A549 (cell line): ENCODE data around the gene FGF2.

ENCODE experiments used
- CTCF ChIP-seq: fragments of >200 bp; sonication (Bioruptor Twin); formaldehyde crosslinking; IDR thresholded peaks from 3 replicates; pipeline ENCODE4 v1.5.1; 2016
- ELK1 ChIP-seq: fragments of 150-350 bp; IDR thresholded peaks from 2 replicates; pipeline ENCODE4 v1.6.1; 2014; ENCODE audit warnings: low read depth, mild to moderate bottlenecking, low read length
- HOXB13 ChIP-seq: fragments of 250-450 bp; sonication (Bioruptor Pico); IDR thresholded peaks from 2 replicates; pipeline ENCODE4 v1.5.0; 2020; ENCODE audit warnings: low read depth, mild to moderate bottlenecking, moderate library complexity
- KDM1A ChIP-seq: fragments of 200-600 bp; sonication (generic); IDR thresholded peaks from 2 replicates; pipeline ENCODE4 v1.6.1; 2016; ENCODE audit warnings: low read depth, mild to moderate bottlenecking
- POLR2A ChIP-seq: IDR thresholded peaks from 2 replicates; pipeline ENCODE4 v1.6.1; 2012; ENCODE audit warnings: mild to moderate bottlenecking, low read length
- SMC3 ChIP-seq: fragments of >200 bp; sonication (Bioruptor Twin); formaldehyde crosslinking; IDR thresholded peaks from 3 replicates; pipeline ENCODE4 v1.6.1; 2018; ENCODE audit warnings: inconsistent platforms

- TF ChIP-seq SMC3 (no peak), POLR2A (no peak), CTCF (no peak), KDM1A (no peak), HOXB13 (CRISPR knock-in tag) (no peak), ELK1 (no peak)
Observed at GRCh38 chr4:122873146-122873545, 46.5 kb downstream of the FGF2 start.
